SK-N-SH (cell line): ENCODE results near the gene IDH1. TPM values are rescaled to one million over a fixed set of nuclear protein-coding genes. Genes with fewer than 3 reads are reported as not detected.

ENCODE experiments used
- CTCF ChIP-seq: fragments of 200-600 bp; sonication (generic); IDR thresholded peaks from 2 replicates; pipeline ENCODE4 v1.6.1; 2017; ENCODE audit warnings: antibody characterized with exemption, mild to moderate bottlenecking, moderate library complexity
- EZH2phosphoT487 ChIP-seq: fragments of 200-600 bp; sonication (generic); IDR thresholded peaks from 2 replicates; pipeline ENCODE4 v1.6.1; 2017; ENCODE audit warnings: low read depth, mixed run types, mild to moderate bottlenecking, antibody characterized with exemption, moderate library complexity, borderline replicate concordance
- FOXM1 ChIP-seq: IDR thresholded peaks from 2 replicates; pipeline ENCODE4 v1.4.0; 2012; ENCODE audit warnings: low read depth, mild to moderate bottlenecking
- GABPA ChIP-seq: IDR thresholded peaks from 2 replicates; pipeline ENCODE4 v1.4.0; 2012; ENCODE audit warnings: low read depth, mild to moderate bottlenecking
- GATA2 ChIP-seq: sonication (generic); formaldehyde crosslinking; IDR thresholded peaks from 2 replicates; pipeline ENCODE4 v1.5.0; 2020; ENCODE audit warnings: mild to moderate bottlenecking, missing genetic modification reagents
- IRF3 ChIP-seq: fragments of 150-350 bp; IDR thresholded peaks from 2 replicates; pipeline ENCODE4 v1.6.1; 2016; ENCODE audit warnings: mild to moderate bottlenecking, low read depth, low read length
- JUND ChIP-seq: IDR thresholded peaks from 2 replicates; pipeline ENCODE4 v1.4.0; 2012
- MEF2A ChIP-seq: IDR thresholded peaks from 2 replicates; pipeline ENCODE4 v1.4.0; 2012; ENCODE audit warnings: low read depth, borderline replicate concordance
- NFIC ChIP-seq: IDR thresholded peaks from 2 replicates; pipeline ENCODE4 v1.4.0; 2012; ENCODE audit warnings: borderline replicate concordance
- NRF1 ChIP-seq: IDR thresholded peaks from 2 replicates; pipeline ENCODE4 v1.6.1; 2012; ENCODE audit warnings: low read depth, mild to moderate bottlenecking, low read length
- PBX3 ChIP-seq: IDR thresholded peaks from 2 replicates; pipeline ENCODE4; 2012
- POLR2AphosphoS5 ChIP-seq: IDR thresholded peaks from 2 replicates; pipeline ENCODE4 v1.6.1; 2012; ENCODE audit warnings: low read depth, low read length
- RCOR1 ChIP-seq: fragments of 150-350 bp; IDR thresholded peaks from 2 replicates; pipeline ENCODE4 v1.6.1; 2017; ENCODE audit warnings: antibody characterized with exemption, low read length
- REST ChIP-seq: IDR thresholded peaks from 2 replicates; pipeline ENCODE4 v1.6.1; 2012; ENCODE audit warnings: mild to moderate bottlenecking, low read depth, low read length, moderate library complexity
- SIN3A ChIP-seq: IDR thresholded peaks from 2 replicates; pipeline ENCODE4 v1.6.1; 2012; ENCODE audit warnings: low read depth, mild to moderate bottlenecking, low read length, moderate library complexity, borderline replicate concordance
- TCF12 ChIP-seq: IDR thresholded peaks from 2 replicates; pipeline ENCODE4 v1.4.0; 2012
- TEAD4 ChIP-seq: IDR thresholded peaks from 2 replicates; pipeline ENCODE4 v1.4.0; 2012; ENCODE audit warnings: mild to moderate bottlenecking, borderline replicate concordance; ENCODE audit not compliant: insufficient read depth
- USF2 ChIP-seq: fragments of 150-350 bp; IDR thresholded peaks from 2 replicates; pipeline ENCODE4 v1.6.1; 2017; ENCODE audit warnings: antibody characterized with exemption, low read length, low read depth, borderline replicate concordance
- YY1 ChIP-seq: IDR thresholded peaks from 2 replicates; pipeline ENCODE4 v1.4.0; 2012; ENCODE audit warnings: low read depth, mild to moderate bottlenecking
- ZBTB33 ChIP-seq: IDR thresholded peaks from 2 replicates; pipeline ENCODE4 v1.4.0; 2012; ENCODE audit warnings: low read depth, borderline replicate concordance
- polyA plus RNA-seq, 3 experiments: library from polyadenylated mRNA; depleted of rRNA; stranded (reverse); fragments of >200 nt; gene quantifications; 2 replicates each; pipeline ENCODE4 v1.2.3, GENCODE V29; 2012

Gene IDH1
- polyA plus RNA-seq, 1 of the 3 experiments (the other 2 are of a cell fraction): 43.4 TPM

- TF ChIP-seq IRF3 (no peak), CTCF (peak; percentile 82), RCOR1 (no peak), SIN3A (peak; percentile 49; the same call in 1 of the 2 replicates), POLR2AphosphoS5 (no peak), NRF1 (no peak), GATA2 (CRISPR knock-in tag) (no peak), USF2 (no peak), PBX3 (no peak), EZH2phosphoT487 (no peak), GABPA (peak; percentile 27; the same call in 1 of the 2 replicates), MEF2A (no peak), REST (no peak), NFIC (no peak), JUND (no peak), ZBTB33 (no peak), YY1 (no peak), FOXM1 (no peak), TCF12 (no peak), TEAD4 (no peak)
- TF ChIP-seq, all 33 proteins: peak for 9
Observed at GRCh38 chr2:208254118-208254870, 577 bp downstream of the IDH1 start (continued).
